GM21576 (cell line): ENCODE results near the gene AFG1L.
"Not testable (repeated sequence)": the region's sequence is repeated elsewhere in the genome, so short reads cannot be mapped to it uniquely, and the experiment has no call there.

Experiments
- ATAC-seq: cut with Tn5 transposase; IDR thresholded peaks from one replicate; pipeline ENCODE4 v1.9.1; 2021; ENCODE audit warnings: mild to moderate bottlenecking, moderate library complexity; ENCODE audit not compliant: unreplicated experiment

AFG1L gene

GRCh38 chr6:108507316-108507715 is 212.5 kb downstream of the AFG1L start:
- no peak for ATAC-seq

DNA sequence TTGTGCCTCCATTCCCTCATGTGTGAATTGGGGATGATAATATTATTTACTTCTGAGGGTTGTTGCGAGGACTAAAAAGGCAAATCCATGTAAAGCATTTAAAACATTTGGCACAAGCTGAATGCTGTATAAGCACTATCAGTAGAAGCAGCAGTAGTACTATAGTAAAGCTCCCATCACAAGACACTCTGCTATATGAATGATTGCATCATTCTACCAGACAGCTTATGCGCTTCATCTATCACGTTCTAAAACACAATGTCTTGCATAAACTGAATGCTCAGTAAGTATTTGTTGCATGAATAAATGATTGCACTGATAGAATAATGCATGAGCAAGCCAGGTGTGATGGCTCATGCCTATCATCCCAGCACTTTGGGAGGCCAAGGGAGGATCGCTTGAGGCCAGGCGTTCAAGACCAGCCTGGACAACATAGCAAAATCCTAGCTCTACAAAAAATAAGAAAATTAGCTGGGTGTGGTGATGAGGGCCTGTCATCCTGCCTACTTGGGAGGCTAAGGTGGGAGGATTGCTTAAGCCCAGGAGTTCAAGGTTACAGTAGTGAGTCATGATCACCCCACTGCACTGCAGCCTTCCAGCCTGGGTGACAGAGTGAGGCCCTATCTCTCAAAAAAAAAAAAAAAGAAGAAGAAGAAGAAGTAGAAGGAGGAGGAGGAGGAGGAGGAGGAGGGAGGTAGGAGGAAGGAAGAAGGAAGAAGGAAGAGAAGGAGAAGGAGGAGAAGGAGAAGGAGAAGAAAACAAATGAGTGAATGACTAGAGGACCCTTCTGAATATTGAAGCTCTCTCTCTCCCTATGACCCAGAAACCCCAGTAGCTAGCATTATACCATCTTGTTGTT is 215.8 kb downstream of the AFG1L start:
- ATAC-seq: no peak

GRCh38 chr6:108518714-108519576 is 224.1 kb downstream of the AFG1L start:
- no peak for ATAC-seq

DNA sequence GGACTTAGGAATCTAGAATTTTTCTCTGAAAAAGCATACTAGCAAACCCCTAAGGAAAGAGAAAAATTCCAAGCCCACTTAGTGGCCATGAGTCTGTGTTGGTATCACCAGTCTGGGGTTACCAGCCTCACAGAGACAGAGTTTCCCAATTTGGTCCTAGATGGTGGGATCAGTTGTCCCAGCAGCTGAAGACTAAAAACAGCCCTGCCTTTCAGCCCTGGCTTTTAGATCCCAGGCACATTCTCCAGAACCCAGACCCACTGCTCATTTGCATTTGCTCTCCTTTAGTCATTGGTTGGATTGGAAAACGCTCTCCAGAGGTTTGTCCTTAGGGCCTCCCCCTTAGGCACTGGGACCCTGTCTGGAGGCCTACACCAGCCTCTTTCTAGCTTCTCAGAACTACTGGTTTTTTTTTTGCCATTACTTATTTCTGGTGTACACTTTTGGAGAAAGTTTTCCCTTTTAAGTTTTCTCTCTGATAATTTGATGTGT is 226.8 kb downstream of the AFG1L start:
- ATAC-seq: no peak

DNA sequence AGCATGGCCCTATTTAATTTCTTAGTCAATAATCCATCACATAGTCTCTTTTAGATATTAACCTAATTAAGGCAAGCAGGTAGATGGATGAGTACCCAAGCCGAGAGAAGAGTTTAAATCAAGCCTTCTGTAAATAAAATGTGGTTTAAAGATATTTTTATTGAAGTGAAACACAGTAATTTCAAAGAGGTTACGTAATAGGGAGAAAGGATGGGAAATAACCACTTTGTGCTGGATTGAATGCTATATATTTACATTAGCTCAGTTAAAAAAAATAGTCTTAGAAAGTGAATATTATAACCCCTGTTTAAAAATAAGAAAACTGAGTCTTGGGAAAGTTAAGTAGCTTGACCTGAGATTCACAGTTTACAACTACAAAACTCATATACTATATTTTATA is 228.8 kb downstream of the AFG1L start:
- ATAC-seq: no peak

DNA sequence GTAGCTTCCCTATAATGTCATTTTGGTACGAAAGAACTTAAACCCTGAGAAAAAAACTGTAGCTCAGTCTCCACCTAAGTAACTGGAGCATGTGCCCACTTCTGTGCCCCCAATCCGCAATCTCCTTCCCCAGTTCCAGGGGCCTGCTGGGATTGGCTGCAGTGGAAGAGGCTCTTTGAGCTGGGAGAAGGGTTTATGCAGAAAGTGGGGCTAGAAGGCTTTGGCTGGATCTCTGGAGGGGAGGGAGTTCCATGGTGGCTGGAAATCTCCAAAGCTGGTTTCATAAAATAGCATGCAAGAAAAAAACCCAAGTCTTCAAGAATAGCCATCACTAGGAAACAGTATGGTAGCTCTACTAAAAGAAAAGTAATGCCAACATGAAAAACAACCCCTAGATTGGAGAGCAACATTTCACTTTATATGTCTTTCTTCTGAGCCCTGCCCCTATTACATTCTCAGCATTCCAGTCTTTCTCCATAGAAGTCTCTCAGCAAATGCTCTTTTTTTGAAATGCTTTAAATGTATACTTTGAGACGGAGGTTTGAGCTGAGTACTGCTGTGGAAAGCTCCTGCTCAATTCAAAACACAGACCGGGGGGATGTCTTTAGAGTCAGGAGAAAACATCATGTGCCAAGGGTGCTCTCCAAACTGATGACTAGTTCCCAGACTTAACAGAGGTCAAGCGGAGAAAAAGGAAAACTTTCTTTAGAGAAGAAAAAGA is 229.8 kb downstream of the AFG1L start:
- ATAC-seq: no peak

GRCh38 chr6:108526739-108527174 is 231.9 kb downstream of the AFG1L start:
- no peak for ATAC-seq

- no peak for ATAC-seq
Measured at GRCh38 chr6:108528878-108529277, 234.0 kb downstream of the AFG1L start.

DNA sequence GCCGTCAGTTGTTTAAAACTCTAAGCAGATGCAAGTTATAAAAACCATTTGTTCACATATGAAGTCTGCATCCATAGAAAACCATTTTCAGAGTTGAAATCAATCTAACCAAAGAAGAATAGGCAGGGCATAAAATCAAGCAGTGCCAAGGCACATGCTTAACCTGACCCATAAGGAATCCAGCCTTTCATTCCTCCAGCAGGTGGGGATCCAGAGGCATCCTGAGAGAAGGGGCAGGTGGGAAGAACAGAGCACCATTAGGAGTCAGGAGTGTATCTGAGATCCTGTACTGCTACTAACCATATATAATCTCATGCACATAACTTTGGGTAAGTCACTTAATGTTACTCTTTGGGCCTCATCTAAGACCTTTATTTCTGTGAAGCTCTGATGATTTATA is 236.5 kb downstream of the AFG1L start:
- ATAC-seq: no peak

DNA sequence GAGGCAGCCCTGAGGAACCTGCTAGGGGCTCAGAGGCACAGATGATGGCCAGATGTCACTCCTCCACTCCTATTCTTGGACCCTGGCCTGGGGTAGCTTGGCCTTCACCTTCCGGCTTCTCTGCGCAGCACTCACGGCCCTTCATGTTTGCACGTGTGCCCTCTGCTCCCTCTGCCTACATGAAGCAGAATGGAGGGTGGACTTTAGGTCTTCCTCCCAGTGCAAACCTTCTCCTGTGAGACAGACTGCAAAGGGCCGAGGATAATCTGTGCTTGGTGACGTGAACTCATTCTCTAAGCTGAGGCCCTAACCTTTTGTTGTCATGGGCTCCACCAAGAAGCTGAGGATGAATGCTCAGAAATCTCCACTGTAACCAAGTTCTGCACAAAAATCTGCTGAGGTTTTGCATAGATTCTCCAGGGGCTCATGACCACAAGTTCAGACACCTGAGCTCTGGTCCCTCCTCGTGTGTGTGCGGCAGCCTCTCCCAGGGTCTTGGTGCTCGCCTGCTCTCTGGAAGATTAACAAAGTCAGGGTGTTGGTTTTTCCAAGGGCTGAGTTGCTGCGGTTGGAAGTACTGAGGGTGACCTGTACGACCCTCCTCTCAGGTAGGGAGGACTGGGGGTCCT is 240.4 kb downstream of the AFG1L start:
- ATAC-seq: no peak

GRCh38 chr6:108535920-108536535 is 241.2 kb downstream of the AFG1L start:
- ATAC-seq: not testable (repeated sequence)

GRCh38 chr6:108541843-108542759 is 247.2 kb downstream of the AFG1L start:
- ATAC-seq: peak; percentile 68

- ATAC-seq: no peak
Measured at GRCh38 chr6:108543175-108543940, 248.5 kb downstream of the AFG1L start.

DNA sequence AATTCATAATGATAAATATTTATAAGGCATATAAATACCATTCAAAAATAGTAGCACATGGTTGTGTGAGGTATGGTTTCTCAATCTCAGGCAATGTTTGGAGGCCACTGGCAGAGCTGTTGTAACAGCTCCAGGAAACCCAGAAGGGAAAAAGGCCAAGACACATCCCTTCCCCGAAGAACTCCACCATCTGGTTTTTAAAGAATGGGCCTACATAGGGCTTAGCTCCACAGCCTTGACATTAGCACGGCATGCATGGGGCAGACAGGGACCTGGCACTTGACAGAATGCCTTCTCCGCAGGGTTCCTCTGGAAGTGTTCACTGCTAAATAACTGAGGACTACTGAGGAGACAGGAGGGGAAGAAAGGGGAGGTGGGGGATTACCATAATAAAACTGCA is 249.8 kb downstream of the AFG1L start:
- no peak for ATAC-seq

DNA sequence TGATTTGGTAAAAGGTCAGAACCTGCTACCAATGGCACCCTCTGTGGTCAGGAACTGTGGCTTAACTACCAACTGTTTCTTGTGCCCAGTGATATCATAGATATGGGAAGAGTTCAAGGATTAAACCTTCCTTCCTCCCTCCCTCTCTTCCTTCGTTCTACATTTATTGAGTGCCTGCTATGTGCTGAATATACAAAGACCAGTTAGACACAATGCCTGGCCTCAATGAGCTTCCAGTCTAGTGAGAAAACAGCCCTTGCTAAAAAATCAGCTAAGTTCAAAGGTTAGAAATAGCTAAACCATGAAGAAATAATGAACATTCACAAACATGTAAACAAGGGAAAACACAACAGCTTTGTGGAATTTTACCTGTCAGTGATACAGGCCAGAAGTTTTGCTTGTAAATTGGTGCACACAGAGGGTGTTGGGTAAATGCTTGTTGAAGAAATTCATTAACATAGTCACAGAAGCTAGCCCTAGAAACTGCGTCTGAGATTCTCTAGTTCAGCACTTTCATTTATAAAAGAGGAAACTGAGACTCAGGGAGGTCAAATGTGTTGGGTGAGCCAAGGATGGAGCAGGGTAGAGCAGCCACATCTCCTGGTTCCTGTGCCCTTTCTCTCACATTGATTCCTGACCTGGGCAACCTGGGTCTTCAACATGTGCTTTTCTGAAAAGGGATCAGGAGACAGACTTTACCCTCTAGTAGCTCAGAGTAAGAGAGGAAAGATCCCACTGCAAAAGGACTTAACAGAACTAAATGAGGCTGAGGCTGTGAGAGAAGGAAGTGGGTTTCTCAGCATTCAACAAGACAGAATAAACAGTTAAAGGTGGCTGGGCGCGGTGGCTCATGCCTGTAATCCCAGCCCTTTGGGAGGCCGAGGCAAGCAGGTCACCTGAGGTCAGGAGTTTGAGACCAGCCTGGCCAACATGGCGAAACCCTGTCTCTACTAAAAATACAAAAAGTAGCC is 251.5 kb downstream of the AFG1L start:
- ATAC-seq: no peak

GRCh38 chr6:108549241-108549640 is 254.4 kb downstream of the AFG1L start:
- no peak for ATAC-seq

- no peak for ATAC-seq
Measured at GRCh38 chr6:108549741-108550140, 254.9 kb downstream of the AFG1L start.
